ENCODE measurements around the gene LMNB1. TPM values are rescaled to one million over a fixed set of nuclear protein-coding genes. Genes with fewer than 3 reads are reported as not detected.
A peak's percentile ranks its signal among the peaks of the same experiment; 100 is the strongest.
"Not testable (repeated sequence)": the region's sequence is repeated elsewhere in the genome, so short reads cannot be mapped to it uniquely, and the experiment has no call there.

Gene LMNB1
- polyA plus RNA-seq, 6 donors from 2014 or later = 1.3 to 9.2 (median 6.8) TPM

DNA sequence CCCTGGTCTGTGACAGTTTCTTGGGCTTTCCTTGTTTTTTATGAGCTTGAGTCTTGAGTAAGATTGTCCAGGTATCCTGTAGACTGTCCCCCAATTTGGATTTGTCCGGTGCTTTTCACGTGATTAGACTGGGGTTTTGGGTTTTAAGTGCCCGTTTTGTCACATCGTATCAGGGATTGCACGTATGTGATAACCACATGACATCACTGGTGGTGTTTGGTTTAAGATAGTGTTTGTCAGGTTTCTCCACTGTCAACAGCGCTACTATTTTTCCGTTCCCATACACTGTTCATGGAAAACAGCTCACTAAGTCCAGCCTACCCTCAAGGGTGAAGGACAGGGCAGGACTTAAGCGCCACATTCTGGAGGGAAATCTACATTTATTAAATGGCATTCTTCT lies 39.7 kb downstream of the LMNB1 start:
- ATAC-seq (ENCODE audit: low read depth in 2 of 2) (no peak), DNase-seq (no peak)
- Mint-ChIP-seq H3K9me3 (no peaks in the 10 kb centered on the region), H3K36me3 (peaks cover 6 to 9% of the 10 kb centered on the region in 2 donors), H3K4me1 (peaks cover 0 to 3% (median 2%) of the 10 kb centered on the region in 3 donors), H3K4me3 (no peak overlapping the region), H3K27ac (no peak overlapping the region), H3K27me3 (no peaks in the 10 kb centered on the region)

DNA sequence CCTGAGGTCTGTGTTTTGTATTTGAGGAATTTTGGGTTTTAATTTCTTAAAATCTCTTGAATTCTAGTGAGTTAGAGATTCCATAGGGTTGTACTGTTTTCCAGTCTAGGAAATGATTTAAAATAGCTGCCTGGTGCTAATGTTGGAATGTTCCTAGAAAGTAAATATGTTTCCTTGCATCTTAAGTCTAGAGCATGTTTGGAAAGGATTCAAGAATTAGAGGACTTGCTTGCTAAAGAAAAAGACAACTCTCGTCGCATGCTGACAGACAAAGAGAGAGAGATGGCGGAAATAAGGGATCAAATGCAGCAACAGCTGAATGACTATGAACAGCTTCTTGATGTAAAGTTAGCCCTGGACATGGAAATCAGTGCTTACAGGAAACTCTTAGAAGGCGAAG lies 41.8 kb downstream of the LMNB1 start:
- H3K4me1 Mint-ChIP-seq = no peaks in the 10 kb centered on the region
- peaks cover 8 to 11% of the 10 kb centered on the region in 2 donors for H3K36me3 Mint-ChIP-seq
- no peaks in the 10 kb centered on the region for H3K27me3 Mint-ChIP-seq

DNA sequence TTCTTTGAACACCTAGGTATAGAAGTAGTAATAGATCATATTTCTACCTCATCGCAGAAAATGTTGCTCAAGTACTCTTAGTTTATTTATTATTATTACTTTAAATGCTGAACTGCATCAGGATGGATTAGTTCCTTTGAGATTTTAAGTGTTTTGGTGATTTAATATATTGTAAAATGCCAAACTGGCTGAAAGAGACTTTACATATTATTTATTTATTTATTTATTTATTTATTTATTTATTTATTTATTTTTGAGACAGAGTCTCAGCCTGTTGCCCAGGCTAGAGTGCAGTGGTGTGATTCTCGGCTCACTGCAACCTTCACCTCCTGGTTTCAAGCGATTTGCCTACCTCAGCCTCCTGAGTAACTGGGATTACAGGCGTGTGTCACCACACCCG lies 42.3 kb downstream of the LMNB1 start:
- ATAC-seq (ENCODE audit: low read depth in 2 of 2) (no peak), DNase-seq (no peak)
- H3K27ac Mint-ChIP-seq = no peak overlapping the region
- no peak overlapping the region for H3K4me3 Mint-ChIP-seq
- peaks cover 8 to 11% of the 10 kb centered on the region in 2 donors for H3K36me3 Mint-ChIP-seq
- no peaks in the 10 kb centered on the region for H3K9me3 Mint-ChIP-seq
- H3K4me1 Mint-ChIP-seq = no peaks in the 10 kb centered on the region
- no peaks in the 10 kb centered on the region for H3K27me3 Mint-ChIP-seq

More for the DNA sequence above, 41.8 kb downstream of the LMNB1 start:
- DNase-seq = no peak
- no peak overlapping the region for H3K4me3 Mint-ChIP-seq
- no peaks in the 10 kb centered on the region for H3K9me3 Mint-ChIP-seq
- no peak overlapping the region for H3K27ac Mint-ChIP-seq
- ATAC-seq (ENCODE audit: low read depth in 2 of 2) = no peak

DNA sequence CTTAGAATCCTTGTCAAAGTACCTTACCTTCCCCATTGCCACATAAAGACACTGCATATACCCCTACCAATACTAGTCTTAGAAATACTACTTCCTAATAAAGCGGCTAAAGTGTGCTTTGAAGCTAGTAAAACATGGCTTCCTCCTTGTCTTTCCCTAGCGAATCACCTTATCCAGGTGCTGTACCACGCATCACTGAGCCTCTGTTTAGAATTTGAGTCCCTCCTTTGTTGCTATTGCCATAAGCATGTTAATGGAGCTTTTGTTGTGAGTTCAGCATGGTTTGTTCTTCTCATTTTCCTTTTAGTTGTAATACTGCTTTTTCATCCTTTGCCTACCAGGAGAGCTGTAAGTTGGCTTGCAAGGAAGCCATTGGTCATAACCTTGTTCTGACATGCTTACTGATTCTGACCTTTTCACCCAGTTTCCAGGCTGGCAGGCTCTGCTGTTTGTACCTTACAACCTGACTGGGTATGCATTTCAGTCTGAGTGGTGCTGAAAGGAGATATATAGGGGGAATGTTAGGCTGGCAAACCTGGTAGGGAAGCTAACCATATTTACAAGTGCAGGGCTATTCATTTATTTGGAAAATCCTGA lies 49.8 kb downstream of the LMNB1 start:
- Mint-ChIP-seq H3K36me3 (peaks cover 27 to 34% of the 10 kb centered on the region in 2 donors), H3K9me3 (peaks cover 0 to 1% (median 0%) of the 10 kb centered on the region in 7 donors), H3K4me3 (no peak overlapping the region), H3K4me1 (no peaks in the 10 kb centered on the region), H3K27ac (peak overlapping the region in 3 of 6 donors; percentile 16 to 44 (median 19)), H3K27me3 (no peaks in the 10 kb centered on the region)
- DNase-seq (no peak), ATAC-seq (ENCODE audit: low read depth in 2 of 2) (no peak)

DNA sequence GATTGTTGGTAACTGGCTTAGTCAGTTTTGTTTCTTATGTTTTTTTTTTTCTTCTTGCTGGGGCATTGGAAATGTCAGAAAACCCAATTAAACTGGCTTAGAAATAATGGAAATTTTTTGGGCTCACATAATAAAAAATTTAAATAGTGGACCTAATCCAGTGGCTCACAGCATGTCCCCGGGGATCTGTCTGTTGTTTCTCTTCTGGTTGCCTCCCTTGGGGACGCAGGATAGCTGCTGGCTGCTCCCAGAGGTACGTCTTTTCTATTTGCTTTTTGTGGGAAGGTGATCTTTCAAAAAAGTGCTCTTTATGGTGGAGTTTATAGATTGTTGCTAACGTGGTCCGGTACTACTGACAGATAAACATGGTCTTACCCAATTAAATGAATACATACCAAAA lies 52.2 kb downstream of the LMNB1 start:
- ATAC-seq (ENCODE audit: low read depth in 2 of 2) (no peak), DNase-seq (no peak)
- H3K9me3 Mint-ChIP-seq = peaks cover 0 to 1% (median 0%) of the 10 kb centered on the region in 7 donors
- H3K4me1 Mint-ChIP-seq = no peaks in the 10 kb centered on the region
- H3K36me3 Mint-ChIP-seq = peaks cover 25 to 32% of the 10 kb centered on the region in 2 donors
- H3K27me3 Mint-ChIP-seq = no peaks in the 10 kb centered on the region
- H3K27ac Mint-ChIP-seq = peak overlapping the region in 2 of 6 donors; percentile 10 to 94
- no peak overlapping the region for H3K4me3 Mint-ChIP-seq

DNA sequence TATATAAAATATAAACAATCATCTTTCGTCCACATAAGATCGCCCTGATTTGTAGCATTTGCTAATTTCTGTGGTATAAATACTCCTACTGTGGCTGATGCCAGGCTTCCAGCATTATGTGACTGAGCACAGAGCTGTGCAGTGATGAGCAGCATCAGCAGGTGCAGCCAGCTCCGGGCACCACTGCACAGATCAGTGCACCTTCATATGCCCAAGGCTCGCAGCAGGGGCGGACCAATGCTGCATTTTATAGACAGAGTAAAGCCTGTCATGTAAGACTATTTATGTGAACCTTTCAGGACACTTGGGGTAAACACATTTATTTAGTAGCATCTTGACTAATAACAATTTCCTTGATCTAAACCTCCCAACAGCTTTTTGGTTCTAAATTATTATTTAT lies 53.1 kb downstream of the LMNB1 start:
- DNase-seq (no peak), ATAC-seq (ENCODE audit: low read depth in 2 of 2) (no peak)
- no peaks in the 10 kb centered on the region for H3K27me3 Mint-ChIP-seq
- H3K36me3 Mint-ChIP-seq = peaks cover 30 to 38% of the 10 kb centered on the region in 2 donors
- H3K4me1 Mint-ChIP-seq = no peaks in the 10 kb centered on the region
- H3K27ac Mint-ChIP-seq = no peak overlapping the region
- no peak overlapping the region for H3K4me3 Mint-ChIP-seq
- peaks cover 0 to 1% (median 0%) of the 10 kb centered on the region in 7 donors for H3K9me3 Mint-ChIP-seq

DNA sequence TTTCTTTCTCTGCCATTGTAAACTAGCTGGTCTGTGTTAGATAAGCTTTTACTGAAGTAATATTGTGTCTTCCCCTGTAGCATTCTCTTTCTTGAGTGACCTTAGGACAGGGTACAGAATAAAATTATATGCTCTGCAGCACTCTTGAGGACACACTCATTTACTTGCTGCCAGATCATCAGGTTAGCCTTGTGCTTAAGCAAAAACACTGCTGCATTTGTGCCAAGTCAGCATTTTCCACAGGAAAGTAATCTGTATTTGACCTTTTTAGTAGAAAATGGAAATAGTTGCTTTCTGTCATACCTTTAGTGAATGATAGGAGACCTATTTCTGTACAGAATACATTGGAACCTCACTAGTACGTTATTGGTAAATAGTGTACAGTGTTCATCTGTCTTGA lies 54.2 kb downstream of the LMNB1 start:
- Mint-ChIP-seq H3K27me3 (no peaks in the 10 kb centered on the region), H3K27ac (no peak overlapping the region), H3K9me3 (peaks cover 0 to 1% (median 0%) of the 10 kb centered on the region in 7 donors), H3K4me3 (no peak overlapping the region), H3K36me3 (peaks cover 27 to 34% of the 10 kb centered on the region in 2 donors), H3K4me1 (no peaks in the 10 kb centered on the region)
- DNase-seq = no peak
- no peak for ATAC-seq (ENCODE audit: low read depth in 2 of 2)

DNA sequence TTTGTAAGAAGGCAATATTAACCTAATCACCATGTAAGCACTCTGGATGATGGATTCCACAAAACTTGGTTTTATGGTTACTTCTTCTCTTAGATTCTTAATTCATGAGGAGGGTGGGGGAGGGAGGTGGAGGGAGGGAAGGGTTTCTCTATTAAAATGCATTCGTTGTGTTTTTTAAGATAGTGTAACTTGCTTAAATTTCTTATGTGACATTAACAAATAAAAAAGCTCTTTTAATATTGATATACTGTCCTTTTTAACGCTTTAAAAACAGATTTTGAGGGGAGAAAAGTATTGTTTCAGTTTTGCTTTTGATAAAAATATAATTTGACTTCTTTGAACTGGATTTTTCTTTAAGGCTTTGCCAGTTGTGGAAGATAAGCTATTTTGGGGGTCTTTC lies 59.8 kb downstream of the LMNB1 start:
- Mint-ChIP-seq H3K4me1 (peaks cover 0 to 4% (median 0%) of the 10 kb centered on the region in 3 donors), H3K9me3 (no peaks in the 10 kb centered on the region), H3K4me3 (no peak overlapping the region), H3K27me3 (no peaks in the 10 kb centered on the region), H3K27ac (no peak overlapping the region), H3K36me3 (peaks cover 6 to 8% of the 10 kb centered on the region in 2 donors)
- no peak for ATAC-seq (ENCODE audit: low read depth in 2 of 2)
- no peak for DNase-seq

DNA sequence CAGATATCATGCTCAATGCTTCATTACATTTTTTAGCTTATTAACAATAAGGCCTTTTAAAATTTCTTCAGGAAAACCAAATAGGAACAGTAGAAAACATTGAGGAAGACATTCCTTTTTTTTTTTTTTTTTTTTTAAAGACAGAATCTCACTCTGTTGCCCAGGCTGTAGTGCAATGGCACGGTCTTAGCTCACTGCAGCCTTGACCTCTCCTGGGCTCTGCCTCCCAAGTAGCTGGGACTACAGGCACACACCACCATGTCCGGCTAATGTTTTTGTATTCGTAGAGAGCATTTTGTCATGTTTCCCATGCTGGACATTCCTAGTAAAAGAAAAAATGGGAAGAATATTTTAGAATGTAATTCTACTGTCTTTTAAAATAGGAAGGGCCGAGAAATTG lies 60.3 kb downstream of the LMNB1 start:
- DNase-seq (no peak), ATAC-seq (ENCODE audit: low read depth in 2 of 2) (no peak)
- Mint-ChIP-seq H3K4me1 (peaks cover 0 to 4% (median 0%) of the 10 kb centered on the region in 3 donors), H3K36me3 (peaks cover 6 to 8% of the 10 kb centered on the region in 2 donors), H3K27me3 (no peaks in the 10 kb centered on the region), H3K9me3 (no peaks in the 10 kb centered on the region), H3K4me3 (no peak overlapping the region), H3K27ac (no peak overlapping the region)

DNA sequence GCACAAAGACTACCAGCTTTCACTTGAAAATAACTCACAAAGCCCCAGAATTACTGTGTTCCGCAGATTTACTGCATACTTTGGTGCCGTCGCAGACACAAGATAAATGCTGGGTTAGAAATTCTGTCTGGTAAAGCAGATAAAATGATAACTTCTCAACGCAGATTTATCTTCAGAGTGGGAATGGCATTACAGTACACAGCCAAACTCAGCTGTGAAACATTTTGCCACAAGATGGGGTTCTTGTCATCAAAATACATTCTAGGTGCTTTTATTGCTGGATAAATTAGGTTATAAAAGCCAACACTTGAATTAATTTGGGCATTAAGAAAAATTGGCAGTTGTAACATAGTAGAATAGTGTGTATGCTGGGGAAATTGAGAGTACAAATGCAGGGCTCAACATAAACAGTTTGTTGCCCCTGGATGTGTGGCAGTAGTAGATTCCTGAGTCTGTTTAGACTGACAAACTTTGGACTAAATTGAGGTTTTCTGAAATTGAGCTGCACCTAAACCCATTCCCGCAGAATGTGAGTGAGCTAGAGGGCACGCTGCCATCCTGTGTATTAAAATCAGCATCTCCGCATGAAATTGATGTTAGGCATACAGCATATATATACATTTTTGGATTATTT lies 61.1 kb downstream of the LMNB1 start:
- peaks cover 0 to 4% (median 0%) of the 10 kb centered on the region in 3 donors for H3K4me1 Mint-ChIP-seq
- H3K4me3 Mint-ChIP-seq = no peak overlapping the region
- H3K36me3 Mint-ChIP-seq = peaks cover 6 to 8% of the 10 kb centered on the region in 2 donors
- ATAC-seq (ENCODE audit: low read depth in 2 of 2) (peak; percentile 43 to 55), DNase-seq (peak; percentile 26)
- H3K9me3 Mint-ChIP-seq = no peaks in the 10 kb centered on the region
- H3K27ac Mint-ChIP-seq = peak overlapping the region in 1 of 6 donors; percentile 43
- no peaks in the 10 kb centered on the region for H3K27me3 Mint-ChIP-seq

DNA sequence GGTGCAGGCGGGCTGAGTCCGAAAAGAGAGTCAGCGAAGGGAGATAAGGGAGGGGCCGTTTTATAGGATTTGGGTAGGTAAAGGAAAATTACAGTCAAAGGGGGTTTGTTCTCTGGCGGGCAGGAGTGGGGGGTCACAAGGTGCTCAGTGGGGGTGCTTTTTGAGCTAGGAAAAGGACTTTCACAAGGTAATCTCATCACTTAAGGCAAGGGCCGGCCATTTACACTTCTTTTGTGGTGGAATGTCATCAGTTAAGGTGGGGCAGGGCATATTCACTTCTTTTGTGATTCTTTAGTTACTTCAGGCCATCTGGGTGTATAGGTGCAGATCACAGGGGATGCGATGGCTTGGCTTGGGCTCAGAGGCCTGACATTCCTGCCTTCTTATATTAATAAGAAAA lies 62.5 kb downstream of the LMNB1 start:
- not testable (repeated sequence) for H3K9me3 Mint-ChIP-seq; H3K4me3 Mint-ChIP-seq; H3K27me3 Mint-ChIP-seq; ATAC-seq (ENCODE audit: low read depth in 2 of 2); DNase-seq; H3K36me3 Mint-ChIP-seq
- Mint-ChIP-seq H3K27ac (peak overlapping the region in 3 of 6 donors; percentile 24 to 92 (median 40)), H3K4me1 (peaks cover 3 to 16% (median 12%) of the 10 kb centered on the region in 3 donors)

DNA sequence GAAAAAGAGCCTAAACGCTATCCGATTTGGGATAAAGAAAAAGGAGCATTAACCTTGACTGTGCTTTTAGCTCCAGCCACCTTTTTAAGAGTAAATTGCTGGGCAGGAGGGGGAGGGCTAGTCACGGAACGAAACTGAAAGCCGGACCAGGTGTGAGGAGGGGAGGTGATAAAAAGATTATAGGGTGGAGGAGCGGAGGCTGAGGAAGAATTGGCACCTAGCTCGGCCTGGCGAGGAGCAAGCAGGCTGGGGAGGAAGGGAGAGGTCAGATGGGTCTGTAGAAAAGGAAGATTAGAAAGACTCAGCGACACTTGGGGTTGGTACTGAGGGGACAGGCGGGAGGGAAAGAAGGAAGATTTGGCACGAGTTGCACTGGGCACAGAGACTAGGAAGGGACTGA lies 66.4 kb downstream of the LMNB1 start:
- H3K4me1 Mint-ChIP-seq = peaks cover 36 to 40% (median 37%) of the 10 kb centered on the region in 3 donors
- H3K27me3 Mint-ChIP-seq; H3K9me3 Mint-ChIP-seq; H3K36me3 Mint-ChIP-seq; ATAC-seq (ENCODE audit: low read depth in 2 of 2); H3K4me3 Mint-ChIP-seq; DNase-seq: not testable (repeated sequence)
- H3K27ac Mint-ChIP-seq = peak overlapping the region in 5 of 6 donors; percentile 37 to 94 (median 87)

DNA sequence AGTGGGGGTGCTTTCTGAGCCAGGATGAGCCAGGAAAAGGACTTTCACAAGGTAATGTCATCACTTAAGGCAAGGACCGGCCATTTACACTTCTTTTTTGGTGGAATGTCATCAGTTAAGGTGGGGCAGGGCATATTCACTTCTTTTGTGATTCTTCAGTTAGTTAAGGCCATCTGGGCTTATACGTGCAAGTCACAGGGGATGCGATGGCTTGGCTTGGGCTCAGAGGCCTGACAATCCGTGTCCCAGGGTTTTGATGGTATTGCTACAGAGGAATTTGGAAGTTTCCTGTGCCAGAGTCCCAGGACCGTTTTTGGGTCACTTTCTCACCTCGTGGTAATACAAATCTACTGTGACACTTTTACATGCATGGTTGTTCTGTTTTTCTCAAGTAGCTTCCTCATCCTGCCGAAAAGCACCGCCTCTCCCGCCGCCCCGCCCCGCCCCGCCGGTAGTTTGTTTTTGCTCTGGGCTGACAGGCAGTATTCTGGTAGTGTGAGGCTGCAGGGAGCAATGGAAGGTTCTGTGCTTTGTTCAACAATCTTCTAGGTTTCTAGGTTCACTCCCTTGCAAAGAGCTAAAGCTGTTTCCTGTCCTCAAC lies 68.6 kb downstream of the LMNB1 start:
- Mint-ChIP-seq H3K27ac (peak overlapping the region; percentile 94 to 99 (median 96)), H3K4me1 (peaks cover 37 to 49% (median 38%) of the 10 kb centered on the region in 3 donors), H3K4me3 (peak overlapping the region in 7 of 8 donors; percentile 34 to 83 (median 74))
- H3K9me3 Mint-ChIP-seq, H3K36me3 Mint-ChIP-seq, H3K27me3 Mint-ChIP-seq: not testable (repeated sequence)
- peak; percentile 59 for DNase-seq
- ATAC-seq (ENCODE audit: low read depth in 2 of 2) = peak; percentile 99

DNA sequence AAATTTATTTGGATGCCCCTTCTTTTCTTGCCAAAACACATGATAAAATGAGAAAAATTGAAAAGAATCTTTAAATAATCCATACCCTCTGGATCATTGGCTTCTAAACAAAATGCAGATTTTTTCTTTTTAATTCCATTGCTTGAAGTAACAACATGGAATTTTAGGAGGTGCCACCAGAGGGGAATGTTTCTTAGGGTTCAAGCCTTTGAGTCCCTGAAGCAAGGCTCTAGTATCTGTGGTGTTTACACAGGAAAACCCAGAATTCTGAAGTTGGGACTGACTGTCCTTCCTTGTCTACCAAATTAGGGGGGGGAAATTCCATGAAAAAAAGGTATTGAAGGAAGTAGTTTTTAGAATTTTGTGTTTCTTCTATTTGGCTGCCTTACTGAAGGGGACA lies 69.4 kb downstream of the LMNB1 start:
- Mint-ChIP-seq H3K4me1 (peaks cover 39 to 52% (median 40%) of the 10 kb centered on the region in 3 donors), H3K27me3 (no peaks in the 10 kb centered on the region), H3K4me3 (peak overlapping the region in 5 of 8 donors; percentile 34 to 83 (median 75)), H3K9me3 (no peaks in the 10 kb centered on the region), H3K36me3 (no peaks in the 10 kb centered on the region), H3K27ac (peak overlapping the region; percentile 44 to 99 (median 95))
- ATAC-seq (ENCODE audit: low read depth in 2 of 2) = no peak
- DNase-seq = no peak
